ENCODE measurements around the gene FAM171A2. TPM values are rescaled to one million over a fixed set of nuclear protein-coding genes. Genes with fewer than 3 reads are reported as not detected.

FAM171A2 gene
- total and polyA plus RNA-seq, 2 of the 8 experiments (the other 6 are each of a cell fraction or from before 2014, with no cell fraction given) = 21.9 to 24.1 TPM

GRCh38 chr17:44308865-44309264 lies 54.8 kb downstream of the FAM171A2 start:
- POLR2A ChIA-PET (ENCODE audit: partially characterized antibody) = interaction anchor here (0.5 to 4.0 kb wide), 9 partner anchors 12 to 746 kb away, joined by 3 to 61 read pairs (median 4); partner anchors contain the start of genes HDAC5, SLC25A39 and UBTF
- Histone ChIP-seq H2AK5ac (ENCODE audit: low read depth, low read length) (no peak overlapping the region), H3K9ac (replicated peaks in 1 of 4; ENCODE audit: extremely low read depth in 1 of 4, low read depth in 3 of 4, low read length in 3 of 4) (no peak overlapping the region), H3K36me3 (ENCODE audit: control insufficient read depth in 2 of 4, insufficient read depth in 4 of 4, low read length in 3 of 4) (no peaks in the 10 kb centered on the region), H3K79me2 (ENCODE audit: control insufficient read depth in 1 of 2, insufficient read depth in 2 of 2, low read length in 2 of 2) (no peaks in the 10 kb centered on the region), H3K23ac (ENCODE audit: insufficient read length) (no peak overlapping the region), H4K20me1 (replicated peaks in 1 of 2; ENCODE audit: control insufficient read depth in 1 of 2, insufficient read depth in 2 of 2, low read length in 2 of 2) (peaks cover 0 to 6% of the 10 kb centered on the region in 2 experiments), H2BK120ac (replicated peaks; ENCODE audit: low read depth, low read length) (no peak overlapping the region), H3K79me1 (ENCODE audit: low read depth, low read length) (no peaks in the 10 kb centered on the region), H2BK20ac (ENCODE audit: low read length) (no peak overlapping the region), H3K14ac (ENCODE audit: insufficient read length) (no peak overlapping the region), H3K4ac (replicated peaks; ENCODE audit: insufficient read length, low read depth, low read length) (no peak overlapping the region), H3K9me3 (ENCODE audit: insufficient read depth in 2 of 2, low read depth in 1 of 2, low read length in 1 of 2) (no peaks in the 10 kb centered on the region), H2BK5ac (ENCODE audit: low read depth, low read length) (no peak overlapping the region), H4K5ac (ENCODE audit: insufficient read length, low read depth, low read length) (no peak overlapping the region), H2BK12ac (ENCODE audit: low read depth, low read length) (no peak overlapping the region), H2BK15ac (ENCODE audit: low read length) (no peak overlapping the region), H2AFZ (ENCODE audit: low read length) (no peak overlapping the region), H3K18ac (ENCODE audit: extremely low read depth, low read length) (no peak overlapping the region; the same call in 1 of the 2 replicates), H3K27ac (ENCODE audit: low read depth, low read length) (no peak overlapping the region), H4K91ac (replicated peaks; ENCODE audit: insufficient read length, low read length) (no peak overlapping the region), H3K23me2 (ENCODE audit: low read depth, low read length) (peaks cover 6% of the 10 kb centered on the region), H4K8ac (ENCODE audit: extremely low read depth, insufficient read depth, low read length) (no peak overlapping the region), H3K4me1 (replicated peaks in 1 of 4; ENCODE audit: control insufficient read depth in 3 of 4, insufficient read depth in 4 of 4, low read length in 3 of 4) (peaks cover 7 to 38% (median 26%) of the 10 kb centered on the region in 4 experiments), H3K27me3 (replicated peaks in 1 of 4; ENCODE audit: control insufficient read depth in 3 of 4, extremely low read depth in 1 of 4, insufficient read depth in 3 of 4, low read length in 3 of 4) (peaks cover 0 to 1% (median under 1%) of the 10 kb centered on the region in 4 experiments; a peak in 4 of 7 replicates), H3K4me3 (ENCODE audit: extremely low read depth in 1 of 4, insufficient read depth in 2 of 4, low read depth in 3 of 4, low read length in 4 of 4) (peak overlapping the region; percentile 26 to 67 (median 30)), H3K4me2 (ENCODE audit: insufficient read depth in 1 of 2, low read depth in 2 of 2, low read length in 2 of 2) (peak overlapping the region; percentile 90 to 93), H3K56ac (replicated peaks; ENCODE audit: insufficient read length, low read depth, low read length) (no peak overlapping the region)
- CTCF ChIA-PET (ENCODE audit: partially characterized antibody) = interaction anchor here (0.6 to 3.7 kb wide), 12 partner anchors 10 to 1646 kb away, joined by 3 to 24 read pairs (median 4); partner anchors contain the start of gene UBTF
- TF ChIP-seq TEAD4 (IDR thresholded peaks at IDR 0.05; ENCODE audit: low read depth, low read length) (no peak), EZH2 (IDR thresholded peaks at IDR 0.05; ENCODE audit: low read depth, low read length, severe bottlenecking) (no peak), CEBPB (IDR thresholded peaks at IDR 0.05; ENCODE audit: low read depth, low read length) (no peak), KDM1A (IDR thresholded peaks at IDR 0.05; ENCODE audit: borderline replicate concordance, low read length) (no peak), TCF12 (IDR thresholded peaks at IDR 0.05; ENCODE audit: low read depth, low read length) (no peak), SP1 (IDR thresholded peaks at IDR 0.05; ENCODE audit: low read depth, low read length) (no peak), POU5F1 (IDR thresholded peaks at IDR 0.05; ENCODE audit: low read depth, low read length) (no peak), YY1 (IDR thresholded peaks at IDR 0.05; ENCODE audit: low read depth, low read length) (no peak), TBP (IDR thresholded peaks at IDR 0.05; ENCODE audit: low read depth, low read length) (no peak), ATF3 (IDR thresholded peaks at IDR 0.05; ENCODE audit: insufficient read depth, low read depth, low read length) (no peak), HDAC2 (IDR thresholded peaks at IDR 0.05; ENCODE audit: borderline replicate concordance in 1 of 2, low read depth in 2 of 2, low read length in 2 of 2) (no peak), SP4 (IDR thresholded peaks at IDR 0.05; ENCODE audit: low read length) (no peak)
- DNase-seq (ENCODE audit: low read depth in 1 of 2, low spot score in 2 of 2) (no peak), FAIRE-seq (no peak)
- 10% methylated on average over 2 of the region's 15 CpGs; no CpG with 5 or more reads in 1 of the 2 experiments for WGBS, 2 experiments (ENCODE audit: extremely low coverage in 1 of 2, insufficient coverage in 1 of 2, insufficient read length in 1 of 2, insufficient replicate concordance in 2 of 2, low coverage in 1 of 2, low lambda C conversion rate in 2 of 2, missing lambda C conversion rate in 1 of 2)

All from H1 (cell line).